HG02610 (cell line): ENCODE measurements around the gene RTL5.
A peak's percentile ranks its signal among the peaks of the same experiment; 100 is the strongest.
"Not testable (repeated sequence)": the region's sequence is repeated elsewhere in the genome, so short reads cannot be mapped to it uniquely, and the experiment has no call there.

ENCODE experiments used
- ATAC-seq: cut with Tn5 transposase; IDR thresholded peaks from one replicate; pipeline ENCODE4 v1.9.1; 2021; ENCODE audit warnings: mild to moderate bottlenecking, moderate library complexity; ENCODE audit not compliant: unreplicated experiment

RTL5 gene

GRCh38 chrX:72131317-72132294 lies at the start of gene RTL5:
RTL5 (minus strand) TSS chrX:72131915.
- no peak for ATAC-seq

GRCh38 chrX:72180539-72180938 lies 48.8 kb upstream of the RTL5 start:
- ATAC-seq = no peak

DNA sequence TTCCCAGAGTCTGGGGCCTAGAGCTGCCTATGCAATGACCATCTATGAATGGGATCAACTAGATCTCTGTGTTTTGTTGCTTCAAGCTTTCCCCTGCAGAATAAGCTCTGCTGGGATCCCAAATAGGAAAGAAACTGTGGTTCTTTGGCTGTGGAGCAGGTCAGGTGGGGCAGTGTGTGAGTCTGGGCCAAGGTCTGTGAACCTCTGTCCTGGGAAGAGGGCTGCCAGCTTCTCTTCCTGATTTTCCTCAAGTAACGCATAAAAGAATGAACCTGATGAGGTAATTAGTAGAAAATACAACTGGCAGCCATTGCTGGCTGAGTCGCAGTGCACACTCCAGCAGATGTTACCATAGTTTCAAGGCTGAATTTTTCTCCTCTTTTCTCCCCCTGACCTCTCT lies 45.3 kb upstream of the RTL5 start:
- ATAC-seq = no peak

DNA sequence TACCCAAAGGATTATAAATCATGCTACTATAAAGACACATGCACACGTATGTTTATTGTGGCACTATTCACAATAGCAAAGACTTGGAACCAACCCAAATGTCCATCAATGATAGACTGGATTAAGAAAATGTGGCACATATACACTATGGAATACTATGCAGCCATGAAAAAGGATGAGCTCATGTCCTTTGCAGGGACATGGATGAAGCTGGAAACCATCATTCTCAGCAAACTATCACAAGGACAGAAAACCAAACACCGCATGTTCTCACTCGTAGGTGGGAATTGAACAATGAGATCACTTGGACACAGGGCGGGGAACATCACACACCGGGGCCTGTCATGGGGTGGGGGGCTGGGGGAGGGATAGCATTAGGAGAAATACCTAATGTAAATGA lies 44.6 kb upstream of the RTL5 start:
- ATAC-seq = not testable (repeated sequence)

DNA sequence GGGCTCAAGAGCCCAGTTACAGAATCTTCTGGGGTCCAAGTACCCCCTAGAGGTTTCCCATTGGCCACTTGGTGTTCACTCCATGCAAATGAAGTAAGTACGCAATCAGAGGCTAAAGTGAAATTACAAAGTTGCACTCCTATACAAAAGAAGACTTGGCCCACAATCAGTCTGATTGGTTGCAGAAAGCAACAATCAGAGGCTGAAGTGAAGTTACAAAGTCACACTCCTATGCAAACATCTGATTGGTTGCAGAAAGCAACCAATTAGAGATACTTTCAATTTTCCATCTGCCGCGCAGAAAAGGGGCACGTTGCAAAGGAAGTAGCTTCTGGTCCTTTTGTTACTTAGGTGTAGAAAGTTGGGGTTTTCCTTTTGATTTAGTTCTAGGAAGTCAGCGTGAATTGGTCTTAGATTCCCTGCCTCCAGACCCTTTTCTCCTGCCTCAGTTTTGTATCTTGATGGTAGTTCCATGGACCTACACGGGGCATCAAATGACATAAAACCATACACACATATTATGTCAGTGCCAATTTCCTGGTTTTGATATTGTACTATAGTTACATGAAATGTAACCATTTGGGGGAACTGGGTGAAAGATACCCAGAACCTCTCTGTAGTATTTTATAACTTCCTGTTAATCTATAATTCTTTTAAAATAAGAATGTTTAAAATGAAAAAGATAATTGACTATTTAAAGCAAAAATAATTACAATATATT lies 37.5 kb upstream of the RTL5 start:
- no peak for ATAC-seq

DNA sequence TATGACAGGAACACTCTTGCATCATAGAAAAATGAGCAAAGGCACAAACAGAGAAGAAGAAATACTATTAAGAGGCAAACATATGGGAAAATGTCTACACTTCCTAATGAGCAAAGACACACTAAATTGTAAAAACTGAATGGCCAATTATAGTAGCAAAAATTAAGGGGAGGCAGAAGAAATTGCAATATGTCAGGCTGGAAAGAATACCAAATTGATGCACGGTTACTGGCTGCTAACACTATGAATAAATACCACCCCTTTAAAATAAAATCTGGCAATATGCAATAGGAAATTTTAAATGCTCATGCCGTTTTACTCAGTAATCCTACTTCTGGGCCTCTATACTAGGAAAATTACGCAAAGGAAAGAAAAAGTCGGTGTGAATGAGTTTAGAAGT lies 33.8 kb upstream of the RTL5 start:
- no peak for ATAC-seq

- no peak for ATAC-seq
These were observed 28.1 kb upstream of the RTL5 start for GRCh38 chrX:72159769-72160168.

GRCh38 chrX:72158773-72159172 lies 27.1 kb upstream of the RTL5 start:
- no peak for ATAC-seq

- ATAC-seq = no peak
These were observed 14.8 kb upstream of the RTL5 start for GRCh38 chrX:72146527-72146926.

- ATAC-seq = no peak
These were observed 13.5 kb upstream of the RTL5 start for GRCh38 chrX:72145181-72145580.

DNA sequence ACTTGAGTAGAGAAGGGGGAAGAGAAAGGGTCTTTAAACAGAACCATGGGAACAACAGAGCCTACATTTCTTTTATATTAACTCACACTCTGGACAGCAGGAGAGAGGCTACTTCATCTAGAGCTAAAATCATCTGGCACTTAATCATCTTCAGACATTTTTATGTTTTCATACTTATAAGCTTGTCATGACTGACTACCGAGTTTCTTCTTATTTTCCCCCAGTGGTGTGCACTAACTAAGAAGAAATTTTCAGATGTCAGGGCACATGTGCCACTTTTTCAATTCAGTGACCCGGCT lies 11.8 kb upstream of the RTL5 start:
- ATAC-seq = no peak

- ATAC-seq = no peak
These were observed 11.3 kb upstream of the RTL5 start for GRCh38 chrX:72142794-72143608.

GRCh38 chrX:72142094-72142793 lies 10.5 kb upstream of the RTL5 start:
- ATAC-seq = no peak

GRCh38 chrX:72141372-72142004 lies 9.8 kb upstream of the RTL5 start:
- ATAC-seq = peak; percentile 81

DNA sequence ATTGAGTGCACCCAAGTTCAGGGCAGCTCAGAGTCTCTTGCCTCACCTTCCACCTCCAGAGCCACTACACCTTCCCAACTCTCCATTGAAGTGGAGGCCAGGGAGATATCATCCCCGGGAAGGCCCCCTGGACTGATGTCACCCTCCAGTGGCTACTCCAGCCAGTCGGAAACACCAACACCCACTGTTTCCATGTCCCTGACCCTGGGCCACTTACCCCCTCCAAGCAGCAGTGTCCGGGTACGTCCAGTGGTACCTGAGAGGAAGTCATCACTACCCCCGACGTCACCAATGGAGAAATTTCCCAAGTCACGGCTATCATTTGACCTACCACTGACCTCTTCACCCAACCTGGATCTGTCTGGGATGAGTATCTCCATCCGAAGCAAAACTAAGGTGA lies 7.8 kb upstream of the RTL5 start:
- ATAC-seq = no peak

GRCh38 chrX:72137846-72138495 lies 6.3 kb upstream of the RTL5 start:
- ATAC-seq = no peak

DNA sequence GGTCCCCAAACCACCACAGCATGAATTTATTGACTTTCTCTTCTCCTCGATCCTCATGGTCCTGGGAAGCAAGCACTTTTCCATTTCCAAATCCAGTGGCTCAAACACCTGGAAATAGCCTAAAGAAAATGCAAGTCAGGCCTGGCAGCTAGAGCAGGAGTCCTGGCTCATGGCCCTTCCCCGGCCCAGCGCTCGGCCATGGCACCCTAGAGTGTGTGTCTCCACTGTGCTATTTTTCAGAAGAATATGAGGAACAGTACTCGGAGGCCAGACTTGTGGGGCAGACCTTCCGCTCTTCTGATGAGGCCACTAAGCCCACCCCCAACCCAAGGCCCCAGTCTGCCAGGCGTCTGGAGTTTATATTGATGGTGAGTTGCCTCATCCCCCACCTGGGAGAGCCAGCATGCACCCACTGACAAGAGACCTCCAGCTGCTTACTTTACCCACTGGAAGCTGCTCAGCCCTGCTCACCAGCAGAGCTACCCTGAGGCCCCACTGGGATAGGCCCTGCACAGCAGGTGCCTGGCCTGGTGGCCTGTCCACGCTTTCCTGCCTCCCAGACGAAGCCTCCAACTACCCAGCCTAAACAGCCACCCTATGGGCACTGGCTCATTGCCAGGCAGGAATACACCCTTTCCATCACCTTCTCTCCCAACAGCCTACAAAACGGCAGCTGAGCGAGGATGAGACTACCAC lies 2.3 kb upstream of the RTL5 start:
- no peak for ATAC-seq

DNA sequence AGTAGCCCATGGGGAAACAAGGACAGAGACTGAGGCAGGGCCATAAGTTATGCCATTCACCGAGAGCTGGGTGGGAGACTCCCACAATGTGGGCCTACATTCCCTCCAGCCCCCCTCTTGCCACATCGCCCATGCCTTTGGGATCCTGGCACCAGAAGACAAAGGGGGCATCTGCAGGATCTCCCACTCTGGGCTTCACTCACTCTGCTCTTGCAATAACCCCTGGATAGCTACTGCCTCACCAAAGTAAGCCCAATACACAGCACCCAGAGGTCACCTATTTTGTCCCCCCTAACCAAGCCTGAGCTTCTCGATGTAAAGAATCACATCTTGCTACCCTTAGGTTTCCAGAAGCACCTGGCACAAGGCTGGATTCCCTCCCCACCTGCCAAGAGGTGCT lies 741 bp upstream of the RTL5 start:
- ATAC-seq = no peak

DNA sequence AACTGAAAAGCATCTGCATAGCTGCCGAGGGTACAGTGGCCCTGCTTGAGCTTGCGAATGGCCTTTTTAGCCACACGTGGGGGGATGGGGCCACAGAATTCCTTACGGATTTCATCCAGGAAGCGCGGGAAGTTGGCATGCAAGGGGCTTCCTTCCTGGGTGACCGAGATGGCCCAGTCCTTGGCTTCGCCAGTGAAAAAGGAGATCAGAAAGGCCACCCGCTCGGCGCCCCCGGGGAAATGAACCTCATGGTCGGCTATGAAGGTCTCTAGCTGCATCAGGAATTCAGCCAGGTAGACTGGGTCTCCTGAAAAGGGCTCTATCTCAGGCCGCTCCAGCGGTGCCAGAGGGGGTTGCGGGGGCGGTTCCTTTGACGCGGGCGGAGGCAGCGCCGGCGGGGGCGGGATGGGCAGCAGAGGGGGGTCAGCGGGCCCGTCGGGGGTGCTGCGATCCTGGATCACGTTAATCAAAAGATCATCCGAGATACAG lies 909 bp downstream of the RTL5 start:
- no peak for ATAC-seq
